ENCODE measurements around the gene TMC6.

- no peak for TF ChIP-seq MAX (IDR thresholded peaks at IDR 0.05; ENCODE audit: low read depth)
- no peak for TF ChIP-seq REST (IDR thresholded peaks at IDR 0.05; ENCODE audit: low read depth, low read length)
- TF ChIP-seq CTCF (IDR thresholded peaks at IDR 0.05): no peak
- no peak for TF ChIP-seq EZH2phosphoT487 (IDR thresholded peaks at IDR 0.05; ENCODE audit: borderline replicate concordance, low read depth)
- no peak for TF ChIP-seq JUND (IDR thresholded peaks at IDR 0.05)
- TF ChIP-seq POLR2AphosphoS5 (IDR thresholded peaks at IDR 0.05; ENCODE audit: low read depth, low read length): no peak
- TF ChIP-seq RAD21 (IDR thresholded peaks at IDR 0.05; ENCODE audit: low read length): no peak
- TF ChIP-seq MXI1 (IDR thresholded peaks at IDR 0.05; ENCODE audit: low read depth, low read length): no peak
Measured at GRCh38 chr17:78116411-78116810, 12.1 kb downstream of the TMC6 start.

Measured in SK-N-SH (cell line).